Measurements from ENCODE around the gene ZNF273. TPM values are rescaled to one million over a fixed set of nuclear protein-coding genes. Genes with fewer than 3 reads are reported as not detected.
"Not testable (repeated sequence)": the region's sequence is repeated elsewhere in the genome, so short reads cannot be mapped to it uniquely, and the experiment has no call there.

Gene ZNF273
- total RNA-seq, 2 donors from 2014 or later = 12.4 to 13.4 TPM

DNA sequence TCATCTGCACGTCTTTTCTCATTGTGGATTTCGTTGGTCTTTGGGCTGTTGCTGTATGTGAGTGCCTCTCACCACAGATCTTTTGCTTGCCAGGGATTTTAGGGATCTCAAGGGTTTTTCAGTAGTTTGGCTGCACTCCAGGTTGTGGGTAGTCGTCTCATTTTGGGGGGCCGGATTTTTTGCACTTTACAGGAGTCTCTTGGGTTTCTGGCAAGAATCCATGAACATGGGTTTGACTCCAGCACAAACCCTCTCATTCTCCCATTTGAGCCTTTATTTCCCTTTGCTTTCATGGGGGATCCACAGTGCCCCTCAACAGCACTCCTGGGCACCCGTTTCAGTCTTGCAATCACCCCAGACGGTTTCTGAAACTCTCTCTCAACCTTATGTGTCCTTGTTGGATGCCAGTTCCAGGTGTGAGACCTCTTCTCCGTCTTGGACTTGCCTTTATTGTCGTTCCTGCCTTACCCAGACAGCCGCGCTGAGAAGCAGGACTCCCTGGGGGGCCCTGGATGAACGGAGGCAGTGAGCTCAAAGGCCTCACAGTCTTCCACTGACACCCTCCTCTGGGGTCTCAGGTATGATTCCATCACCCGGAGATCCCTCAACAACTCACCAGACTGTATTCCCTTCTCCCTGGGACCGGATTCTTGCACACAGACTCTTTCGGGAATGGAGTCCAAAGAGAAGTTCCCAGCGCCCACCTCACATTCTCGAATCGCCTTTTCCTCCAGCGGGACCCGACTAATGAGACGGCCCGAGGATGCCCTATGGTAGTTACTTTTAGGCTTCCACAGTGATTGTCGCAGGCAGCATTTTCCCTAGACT lies 18.8 kb upstream of the ZNF273 start:
- H3K36me3 Mint-ChIP-seq = peaks cover 27 to 36% of the 10 kb centered on the region in 2 donors
- peaks cover 0 to 4% of the 10 kb centered on the region in 2 donors for H3K9me3 Mint-ChIP-seq
- no peak for DNase-seq (ENCODE audit: low spot score in 2 of 2)
- ATAC-seq = no peak
- no peak overlapping the region for H3K27ac Mint-ChIP-seq

DNA sequence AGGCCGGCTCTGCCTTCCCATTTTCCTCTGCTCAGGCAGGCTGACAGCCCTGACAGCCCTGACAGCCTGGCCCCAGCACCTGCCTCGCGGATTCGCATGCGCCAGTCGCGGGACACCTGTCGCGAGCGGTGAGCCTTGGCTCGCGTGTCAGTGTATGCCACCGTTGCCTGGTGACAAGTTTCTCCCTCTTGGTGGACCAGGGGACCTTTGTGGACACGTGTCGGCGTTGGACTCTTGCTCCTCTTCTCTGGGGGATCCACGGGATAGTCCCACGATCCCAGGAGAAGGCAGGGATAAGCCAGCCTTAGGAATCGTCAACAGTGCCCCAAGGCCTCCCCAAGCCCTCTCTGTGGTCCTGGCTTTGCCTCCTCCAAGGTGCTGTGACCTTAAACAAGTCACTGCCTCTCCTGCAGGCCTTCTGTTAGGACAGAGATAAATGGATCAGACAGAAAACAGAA lies 18.1 kb upstream of the ZNF273 start:
- DNase-seq (ENCODE audit: low spot score in 2 of 2) (no peak), ATAC-seq (no peak)
- H3K9me3 Mint-ChIP-seq = peaks cover 0 to 4% of the 10 kb centered on the region in 2 donors
- H3K27ac Mint-ChIP-seq = no peak overlapping the region
- peaks cover 27 to 36% of the 10 kb centered on the region in 2 donors for H3K36me3 Mint-ChIP-seq

DNA sequence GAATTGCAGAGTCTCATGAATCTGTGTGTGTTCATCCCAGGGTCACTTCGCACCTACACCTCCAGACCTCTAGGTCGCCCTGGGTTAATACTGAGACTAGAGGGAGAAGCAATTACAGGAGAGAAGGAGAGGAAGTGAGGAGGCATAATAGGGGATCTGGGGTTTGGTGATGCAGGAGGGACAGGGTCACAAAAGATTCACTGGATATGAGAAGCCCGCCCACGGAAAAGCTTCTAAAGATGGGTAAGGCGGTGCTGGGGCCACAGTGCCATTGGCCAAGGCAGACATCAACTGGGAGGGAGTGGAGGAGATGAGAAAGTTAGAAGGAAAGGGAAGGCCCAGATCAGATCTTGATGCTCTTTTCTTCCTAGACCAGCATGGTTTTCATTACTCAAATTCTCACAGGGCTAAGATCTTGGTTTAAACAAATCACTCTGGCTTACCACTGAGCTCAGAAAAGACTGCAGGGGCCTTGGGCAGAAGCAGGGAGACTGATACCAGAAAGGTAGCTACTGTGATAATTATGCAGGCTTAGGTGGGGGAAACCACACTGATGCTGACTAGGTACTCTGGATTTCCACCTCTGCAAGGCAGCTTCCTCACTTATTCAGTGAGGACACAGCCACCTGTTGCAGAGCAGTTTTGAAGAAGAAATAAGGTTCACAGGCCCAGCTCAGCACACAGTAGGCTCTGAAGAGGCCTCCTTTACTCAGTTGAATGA lies 17.4 kb upstream of the ZNF273 start:
- no peak for DNase-seq (ENCODE audit: low spot score in 2 of 2)
- H3K36me3 Mint-ChIP-seq = peaks cover 27 to 36% of the 10 kb centered on the region in 2 donors
- ATAC-seq = no peak
- H3K27ac Mint-ChIP-seq = no peak overlapping the region
- H3K9me3 Mint-ChIP-seq = peaks cover 0 to 4% of the 10 kb centered on the region in 2 donors

DNA sequence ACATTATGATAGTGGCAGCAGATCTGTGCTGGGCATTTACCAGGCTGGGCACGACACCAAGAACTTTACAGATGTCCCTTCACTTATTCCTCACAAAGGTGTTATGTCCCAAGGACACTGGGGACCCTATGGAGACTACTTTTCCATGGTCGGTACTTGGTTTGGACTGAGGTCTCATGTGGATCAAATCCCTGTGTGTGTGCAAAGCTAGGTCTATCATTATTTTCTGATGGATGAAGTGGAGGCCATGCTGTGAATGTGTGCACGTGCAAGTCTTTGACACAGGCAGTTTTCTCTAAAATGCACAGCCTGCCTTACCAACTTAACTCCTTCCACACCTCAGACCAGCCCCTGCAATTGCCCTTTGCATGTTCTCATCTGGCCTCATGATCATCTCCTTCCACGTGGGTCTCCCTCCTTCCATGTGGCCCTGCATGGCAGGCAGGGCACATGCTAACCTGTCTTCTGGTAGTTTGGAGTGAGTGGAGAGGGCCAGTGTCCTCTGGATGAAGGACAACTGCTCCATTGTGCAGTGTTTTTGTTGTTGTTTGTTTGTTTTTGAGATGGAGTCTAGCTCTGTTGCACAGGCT lies 16.0 kb upstream of the ZNF273 start:
- H3K9me3 Mint-ChIP-seq = peaks cover 0 to 4% of the 10 kb centered on the region in 2 donors
- DNase-seq (ENCODE audit: low spot score in 2 of 2) (no peak), ATAC-seq (no peak)
- peaks cover 21 to 33% of the 10 kb centered on the region in 2 donors for H3K36me3 Mint-ChIP-seq
- H3K27ac Mint-ChIP-seq = no peak overlapping the region

DNA sequence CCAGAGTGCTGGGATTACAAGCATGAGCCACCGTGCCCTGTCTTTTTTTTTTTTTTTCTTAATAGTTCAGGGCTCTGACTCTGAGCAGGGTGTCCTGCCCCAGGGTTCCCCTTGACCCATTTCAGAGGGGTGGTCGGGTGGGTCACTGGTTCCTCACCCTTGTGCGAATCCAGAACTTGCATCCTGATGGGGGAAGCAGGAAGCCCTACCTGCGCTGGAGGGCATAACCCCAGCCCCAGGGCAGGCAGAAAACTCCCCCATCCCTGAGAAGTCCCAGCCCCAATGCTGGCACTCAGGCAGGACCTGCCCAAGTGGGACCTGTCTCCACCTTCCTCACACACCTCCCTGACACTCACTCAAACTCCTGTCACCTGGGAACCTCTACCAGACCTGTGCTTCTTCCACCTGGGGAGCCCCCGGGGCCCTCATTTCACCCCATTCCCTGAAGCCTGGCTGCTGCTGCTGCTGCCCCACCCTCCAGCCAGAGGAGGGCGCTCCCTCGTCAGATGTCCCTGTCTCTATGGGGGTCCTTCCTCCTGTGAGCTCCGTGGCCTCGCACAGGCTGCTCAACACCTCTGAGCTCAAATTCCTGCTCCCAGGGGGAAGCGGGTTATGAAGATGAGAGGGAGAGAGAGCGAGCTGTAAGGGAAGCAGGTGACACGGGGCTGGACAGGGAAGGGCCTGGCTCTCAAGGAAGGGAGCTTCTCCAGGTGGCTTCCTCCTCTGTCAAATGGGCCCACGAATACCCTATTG lies 15.1 kb upstream of the ZNF273 start:
- Mint-ChIP-seq H3K9me3 (peaks cover 0 to 4% of the 10 kb centered on the region in 2 donors), H3K36me3 (peaks cover 12 to 25% of the 10 kb centered on the region in 2 donors), H3K27ac (no peak overlapping the region)
- DNase-seq (ENCODE audit: low spot score in 2 of 2) = peak in 1 of 2 donors; percentile 48
- ATAC-seq = peak; percentile 33 to 56

DNA sequence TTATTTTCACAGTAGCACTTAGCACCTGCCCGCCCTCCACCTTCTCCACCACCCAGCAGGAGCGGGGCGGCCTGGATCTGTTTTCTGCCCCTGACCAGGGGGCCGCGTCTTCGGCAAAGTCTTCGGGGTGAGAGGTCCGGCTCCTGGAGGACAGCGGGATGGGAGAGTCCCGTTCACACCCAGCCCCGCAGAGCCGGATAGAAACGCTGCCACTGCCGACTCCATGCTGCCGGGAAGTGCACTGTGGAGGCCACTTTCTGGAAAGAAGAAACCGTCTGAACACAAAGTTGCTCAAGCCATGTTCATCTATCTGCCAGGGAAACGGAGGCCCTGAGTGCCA lies 14.5 kb upstream of the ZNF273 start:
- H3K27ac Mint-ChIP-seq = no peak overlapping the region
- peaks cover 7 to 20% of the 10 kb centered on the region in 2 donors for H3K36me3 Mint-ChIP-seq
- DNase-seq (ENCODE audit: low spot score in 2 of 2) (no peak), ATAC-seq (peak; percentile 32 to 43)
- H3K9me3 Mint-ChIP-seq = peaks cover 0 to 4% of the 10 kb centered on the region in 2 donors

DNA sequence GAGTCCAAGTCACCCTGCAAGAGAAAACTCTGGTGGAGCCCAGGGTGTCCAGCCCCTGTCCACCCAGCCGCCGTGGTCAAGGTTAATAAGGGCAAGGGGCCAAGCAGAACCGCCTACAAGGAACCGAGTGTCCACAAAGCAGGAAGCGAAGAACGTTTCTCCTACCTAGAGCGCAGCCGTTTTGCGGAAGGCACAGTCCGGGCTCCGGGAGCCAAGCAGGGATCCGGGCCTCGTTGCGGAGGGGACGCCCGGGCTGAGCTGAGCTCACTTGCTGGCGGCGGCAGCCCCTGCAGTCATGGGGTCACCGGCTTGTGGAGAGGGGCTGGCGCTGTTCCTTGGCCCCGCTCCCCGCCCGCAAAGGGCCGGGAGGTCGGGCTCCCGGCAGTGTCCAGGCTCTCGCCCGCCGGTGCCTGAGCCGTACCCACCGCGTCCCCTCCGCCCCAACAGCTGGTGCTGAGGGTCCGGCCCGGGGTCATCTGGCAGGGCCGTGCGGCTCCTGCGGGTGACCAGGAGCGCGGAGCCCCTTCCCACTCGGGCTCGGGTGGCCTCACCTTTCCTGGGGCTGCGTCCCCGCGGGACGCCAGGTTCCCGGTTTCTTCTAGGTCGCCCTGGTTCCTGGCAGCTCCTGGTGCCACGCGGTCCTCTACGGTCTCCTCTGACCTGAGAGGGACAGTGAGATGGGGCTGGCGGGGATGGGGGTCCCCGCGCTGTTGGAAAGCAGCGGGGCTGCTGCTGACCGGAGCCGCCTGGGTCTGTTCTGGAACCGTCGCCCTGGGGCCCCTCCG lies 14.0 kb upstream of the ZNF273 start:
- peak; percentile 47 to 52 for ATAC-seq
- no peak for DNase-seq (ENCODE audit: low spot score in 2 of 2)
- Mint-ChIP-seq H3K9me3 (peaks cover 0 to under 1% of the 10 kb centered on the region in 2 donors), H3K27ac (no peak overlapping the region), H3K36me3 (peaks cover 2 to 14% of the 10 kb centered on the region in 2 donors)

DNA sequence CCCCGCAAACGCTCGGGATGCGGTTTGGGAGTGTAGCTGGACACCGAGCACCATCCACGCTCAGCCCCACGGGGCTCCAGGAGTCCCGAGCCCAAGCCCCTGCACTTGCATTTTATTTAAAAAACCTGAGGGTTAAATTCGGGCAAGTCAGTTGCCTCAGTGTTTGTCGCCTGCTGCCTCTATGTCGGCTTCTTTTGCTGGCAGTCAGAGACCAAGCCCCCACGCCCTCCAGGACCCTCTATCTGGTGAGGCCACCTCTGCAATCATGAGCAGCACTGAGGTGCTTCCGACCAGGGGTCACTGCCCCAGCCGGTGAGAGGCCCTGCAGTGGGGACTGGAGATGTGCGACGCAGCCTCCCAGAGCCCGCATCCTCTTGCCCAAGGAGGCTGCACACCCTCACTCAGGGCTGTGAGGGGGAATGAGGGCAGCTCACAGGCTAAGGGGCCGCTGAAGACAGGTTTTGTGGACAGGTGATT lies 13.3 kb upstream of the ZNF273 start:
- peaks cover 0 to 8% of the 10 kb centered on the region in 2 donors for H3K36me3 Mint-ChIP-seq
- H3K27ac Mint-ChIP-seq = no peak overlapping the region
- H3K9me3 Mint-ChIP-seq = no peaks in the 10 kb centered on the region
- ATAC-seq = no peak
- DNase-seq (ENCODE audit: low spot score in 2 of 2) = no peak

DNA sequence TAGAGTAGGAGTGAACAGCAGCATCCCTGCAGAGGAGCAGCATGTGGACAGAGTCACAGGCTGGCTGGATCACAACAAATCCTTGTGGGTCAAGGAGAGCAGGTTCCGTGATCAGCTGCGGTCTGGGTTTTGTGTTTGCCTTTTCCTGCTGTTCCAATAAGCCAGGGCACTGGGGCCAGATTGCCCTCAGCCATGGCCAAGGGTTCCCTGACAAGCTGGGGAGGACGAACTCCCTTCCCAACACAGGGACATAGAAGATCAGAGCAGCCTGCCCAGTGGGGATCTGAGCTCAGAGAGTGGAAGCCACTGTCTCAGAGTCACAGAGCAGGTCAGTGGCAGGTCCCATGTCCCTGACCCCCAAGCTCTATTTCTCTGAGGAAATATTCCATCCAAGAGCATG lies 12.8 kb upstream of the ZNF273 start:
- not testable (repeated sequence) for H3K36me3 Mint-ChIP-seq; DNase-seq (ENCODE audit: low spot score in 2 of 2); ATAC-seq; H3K27ac Mint-ChIP-seq; H3K9me3 Mint-ChIP-seq

DNA sequence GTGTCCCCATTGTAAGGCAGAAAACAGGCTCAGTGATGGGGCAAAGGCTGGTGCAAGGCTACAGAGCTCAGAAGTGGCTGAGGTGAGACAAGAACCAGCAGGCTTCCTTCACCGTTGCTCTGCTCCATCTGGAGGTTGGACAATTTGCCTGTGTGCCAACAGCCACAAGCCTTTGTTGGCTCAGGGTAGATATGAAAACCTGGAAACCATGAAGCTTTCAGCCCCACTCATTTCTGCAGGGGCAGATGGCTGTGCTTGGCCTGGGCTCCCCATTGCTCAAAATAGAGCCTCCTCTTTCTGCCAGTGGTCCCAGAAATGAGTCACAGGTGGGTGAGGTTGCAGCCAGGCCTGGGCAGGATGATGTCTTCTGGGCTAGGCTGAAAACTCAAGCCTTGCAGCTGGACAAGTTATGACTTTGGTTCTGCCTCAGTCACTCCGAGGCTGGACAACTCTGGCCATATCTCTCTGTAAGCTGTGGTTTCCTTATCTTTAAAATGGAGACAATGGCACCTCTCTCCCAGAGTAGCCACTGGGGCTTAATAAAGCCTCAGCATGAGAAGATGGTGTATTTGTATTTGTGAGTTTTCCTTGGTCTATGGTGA lies 12.2 kb upstream of the ZNF273 start:
- H3K36me3 Mint-ChIP-seq = peaks cover 0 to 4% of the 10 kb centered on the region in 2 donors
- H3K27ac Mint-ChIP-seq = no peak overlapping the region
- ATAC-seq = peak in 1 of 2 donors; percentile 27
- H3K9me3 Mint-ChIP-seq = no peaks in the 10 kb centered on the region
- no peak for DNase-seq (ENCODE audit: low spot score in 2 of 2)

DNA sequence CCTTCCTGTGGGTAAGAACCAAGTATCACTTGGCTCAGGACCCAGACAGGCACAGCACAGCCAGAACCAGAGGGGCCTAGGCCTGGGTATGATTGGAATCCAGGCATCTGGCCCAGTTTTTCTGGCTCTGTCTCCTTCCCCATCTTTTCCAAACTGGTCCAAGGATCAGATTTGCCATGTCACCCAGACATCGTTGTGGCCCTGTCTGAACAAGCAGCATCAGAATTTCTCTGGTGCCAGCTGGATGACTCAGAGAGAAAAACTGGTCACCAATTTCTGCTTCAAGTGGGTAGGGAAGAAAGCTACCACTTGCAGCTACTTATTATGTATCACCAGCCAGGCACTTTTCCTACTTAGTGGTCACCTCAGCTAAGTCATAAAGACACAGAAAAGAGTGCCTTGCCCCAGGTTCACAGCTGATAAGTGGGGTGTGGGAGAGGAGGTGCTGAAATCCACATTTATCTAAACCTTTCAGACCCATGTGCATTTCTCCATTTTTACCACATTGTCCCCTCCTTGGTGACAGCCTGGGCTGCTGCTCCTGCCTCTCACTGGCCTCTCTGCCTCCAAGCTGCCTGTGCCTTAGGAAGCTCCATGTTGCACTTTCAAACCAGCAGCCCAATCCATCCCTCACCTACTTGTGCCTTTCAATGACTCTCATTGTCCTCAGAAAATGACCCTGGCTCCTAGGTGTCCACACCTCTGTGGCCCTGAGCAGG lies 11.6 kb upstream of the ZNF273 start:
- not testable (repeated sequence) for H3K36me3 Mint-ChIP-seq; H3K9me3 Mint-ChIP-seq; H3K27ac Mint-ChIP-seq; DNase-seq (ENCODE audit: low spot score in 2 of 2); ATAC-seq

DNA sequence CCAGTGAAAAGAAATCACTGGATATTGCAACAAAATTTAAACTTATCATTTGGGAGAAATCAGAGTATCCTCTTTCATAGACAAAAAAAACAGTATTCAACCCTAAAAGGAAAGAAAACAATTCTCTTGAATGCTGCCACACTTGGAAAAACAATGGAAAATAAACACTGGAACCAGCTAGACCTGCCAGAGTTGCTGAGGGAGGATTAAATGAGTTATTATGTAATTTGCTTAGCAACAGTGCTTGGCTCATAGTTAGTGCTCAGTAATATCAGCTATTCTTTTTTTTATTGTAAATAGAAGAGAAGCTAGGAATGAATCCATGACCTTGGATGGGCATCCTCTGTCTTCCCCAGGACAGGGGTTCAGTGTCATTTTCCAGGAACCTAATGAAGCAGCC lies 11.0 kb upstream of the ZNF273 start:
- Mint-ChIP-seq H3K27ac (no peak overlapping the region), H3K9me3 (no peaks in the 10 kb centered on the region), H3K36me3 (peaks cover 0 to 4% of the 10 kb centered on the region in 2 donors)
- DNase-seq (ENCODE audit: low spot score in 2 of 2) = no peak
- ATAC-seq = no peak

DNA sequence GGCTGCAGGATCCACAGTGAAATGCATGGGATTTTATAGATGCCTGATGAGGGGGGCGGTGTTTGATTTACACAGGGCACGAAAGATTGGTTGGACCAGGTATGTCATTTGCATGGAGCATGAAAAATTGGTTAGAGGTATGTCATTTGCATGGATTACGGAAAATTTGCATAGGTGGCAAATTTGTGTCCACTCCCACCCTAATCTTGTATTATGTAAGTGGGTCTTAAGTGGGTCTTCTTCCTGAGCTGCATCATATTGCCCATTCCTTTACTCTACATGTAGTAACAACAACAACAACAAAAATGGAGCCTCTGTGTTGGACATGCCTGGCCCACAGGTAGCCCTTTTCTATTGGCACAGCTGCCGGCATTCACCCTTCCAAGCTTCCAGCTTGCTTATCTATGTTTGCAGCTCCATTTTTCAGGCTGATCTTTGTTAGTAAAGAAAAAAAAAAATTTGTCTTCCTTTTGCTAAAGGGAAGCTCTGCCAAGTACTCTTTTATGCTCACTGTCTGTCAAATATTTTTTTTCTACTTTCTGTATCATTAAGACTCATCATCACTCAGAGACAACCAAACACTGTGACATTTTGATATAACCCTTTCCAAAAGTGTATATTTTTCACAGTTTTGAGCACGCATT lies 10.3 kb upstream of the ZNF273 start:
- Mint-ChIP-seq H3K36me3 (peaks cover 0 to 4% of the 10 kb centered on the region in 2 donors), H3K9me3 (no peaks in the 10 kb centered on the region), H3K27ac (no peak overlapping the region)
- no peak for ATAC-seq
- no peak for DNase-seq (ENCODE audit: low spot score in 2 of 2)

DNA sequence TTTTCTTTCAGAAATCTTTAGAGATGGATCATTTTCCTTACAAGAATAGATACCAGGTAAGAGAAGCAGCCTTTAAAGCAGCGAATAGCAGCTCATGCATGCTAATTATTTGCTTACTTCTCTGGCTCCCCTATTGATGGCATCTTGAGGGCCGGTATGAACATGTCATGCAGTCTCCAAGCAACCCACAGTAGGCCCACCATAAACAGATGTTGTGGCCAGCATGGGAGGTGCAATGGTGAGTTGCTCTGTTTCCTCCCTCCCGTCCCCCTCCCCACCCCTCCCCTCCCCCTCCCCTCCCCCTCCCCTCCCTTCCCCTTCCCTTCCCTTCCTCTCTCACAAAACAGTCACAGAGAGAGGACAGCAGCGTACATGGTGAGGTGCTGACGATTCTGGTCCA lies 9.7 kb upstream of the ZNF273 start:
- no peaks in the 10 kb centered on the region for H3K9me3 Mint-ChIP-seq
- H3K36me3 Mint-ChIP-seq = peaks cover 0 to 4% of the 10 kb centered on the region in 2 donors
- DNase-seq (ENCODE audit: low spot score in 2 of 2) = no peak
- H3K27ac Mint-ChIP-seq = no peak overlapping the region
- ATAC-seq = no peak

All from activated naive CD4-positive, alpha-beta T cell treated with anti-CD3 and anti-CD28 coated beads, Interleukin-2, amount 50 U/mL, for 72 hours (primary cell).